ENCODE results near the gene KRT2. TPM values are rescaled to one million over a fixed set of nuclear protein-coding genes. Genes with fewer than 3 reads are reported as not detected.

The KRT2 gene
- total and polyA plus RNA-seq, 2 of the 8 experiments (the other 6 are each of a cell fraction or from before 2014, with no cell fraction given) = not detected

DNA sequence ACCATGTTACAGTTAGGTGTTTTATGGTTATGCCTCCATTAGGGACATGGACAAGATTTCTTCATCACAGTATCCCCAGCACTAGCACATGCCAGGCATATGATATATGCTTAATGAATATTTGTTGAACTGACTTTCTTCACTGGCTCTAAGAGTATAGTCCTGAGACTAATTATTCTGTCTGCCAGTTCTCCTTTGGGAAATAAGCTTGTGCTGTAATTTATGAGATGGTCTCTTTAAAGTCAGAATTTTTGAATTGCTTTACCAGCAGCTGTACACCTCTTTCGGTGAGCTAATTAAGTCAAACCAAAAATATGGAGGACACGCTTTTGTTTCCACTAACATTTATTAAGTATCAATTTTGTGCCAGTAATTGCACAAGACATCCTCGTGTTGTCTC, 45.9 kb downstream of the KRT2 start:
- POLR2A ChIA-PET (ENCODE audit: partially characterized antibody) = no interaction called here
- Histone ChIP-seq H3K36me3 (ENCODE audit: control insufficient read depth in 2 of 4, insufficient read depth in 4 of 4, low read length in 3 of 4) (no peaks in the 10 kb centered on the region), H3K56ac (replicated peaks; ENCODE audit: insufficient read length, low read depth, low read length) (no peak overlapping the region), H2AK5ac (ENCODE audit: low read depth, low read length) (no peak overlapping the region), H2AFZ (ENCODE audit: low read length) (no peak overlapping the region), H3K18ac (ENCODE audit: extremely low read depth, low read length) (no peak overlapping the region), H4K20me1 (replicated peaks in 1 of 2; ENCODE audit: control insufficient read depth in 1 of 2, insufficient read depth in 2 of 2, low read length in 2 of 2) (no peaks in the 10 kb centered on the region), H3K4me2 (ENCODE audit: insufficient read depth in 1 of 2, low read depth in 2 of 2, low read length in 2 of 2) (no peak overlapping the region), H2BK12ac (ENCODE audit: low read depth, low read length) (no peak overlapping the region), H3K9me3 (ENCODE audit: insufficient read depth in 2 of 2, low read depth in 1 of 2, low read length in 1 of 2) (no peaks in the 10 kb centered on the region), H3K23ac (ENCODE audit: insufficient read length) (no peak overlapping the region), H2BK20ac (ENCODE audit: low read length) (no peak overlapping the region), H4K8ac (ENCODE audit: extremely low read depth, insufficient read depth, low read length) (no peak overlapping the region), H3K4ac (replicated peaks; ENCODE audit: insufficient read length, low read depth, low read length) (no peak overlapping the region), H3K23me2 (ENCODE audit: low read depth, low read length) (no peaks in the 10 kb centered on the region; the same call in 1 of the 2 replicates), H3K27ac (ENCODE audit: low read depth, low read length) (no peak overlapping the region), H2BK15ac (ENCODE audit: low read length) (no peak overlapping the region), H2BK5ac (ENCODE audit: low read depth, low read length) (no peak overlapping the region), H4K5ac (ENCODE audit: insufficient read length, low read depth, low read length) (no peak overlapping the region), H3K4me1 (replicated peaks in 1 of 4; ENCODE audit: control insufficient read depth in 3 of 4, insufficient read depth in 4 of 4, low read length in 3 of 4) (peaks cover 0 to 3% (median 0%) of the 10 kb centered on the region in 4 experiments; a peak in 1 of 7 replicates), H2BK120ac (replicated peaks; ENCODE audit: low read depth, low read length) (no peak overlapping the region), H3K14ac (ENCODE audit: insufficient read length) (no peak overlapping the region), H3K79me2 (ENCODE audit: control insufficient read depth in 1 of 2, insufficient read depth in 2 of 2, low read length in 2 of 2) (no peaks in the 10 kb centered on the region), H3K9ac (replicated peaks in 1 of 4; ENCODE audit: extremely low read depth in 1 of 4, low read depth in 3 of 4, low read length in 3 of 4) (no peak overlapping the region), H3K27me3 (replicated peaks in 1 of 4; ENCODE audit: control insufficient read depth in 3 of 4, extremely low read depth in 1 of 4, insufficient read depth in 3 of 4, low read length in 3 of 4) (no peaks in the 10 kb centered on the region; a peak in 3 of 7 replicates), H4K91ac (replicated peaks; ENCODE audit: insufficient read length, low read length) (no peak overlapping the region), H3K79me1 (ENCODE audit: low read depth, low read length) (no peaks in the 10 kb centered on the region), H3K4me3 (ENCODE audit: extremely low read depth in 1 of 4, insufficient read depth in 2 of 4, low read depth in 3 of 4, low read length in 4 of 4) (no peak overlapping the region)
- CTCF ChIA-PET (ENCODE audit: partially characterized antibody) = interaction anchor here (0.8 to 1.5 kb wide), 6 partner anchors 9 to 273 kb away, joined by 3 to 6 read pairs (median 4); no protein-coding TSS in a partner anchor
- 65% methylated on average over 3 of the region's 3 CpGs; no CpG with 5 or more reads in 1 of the 2 experiments for WGBS, 2 experiments (ENCODE audit: extremely low coverage in 1 of 2, insufficient coverage in 1 of 2, insufficient read length in 1 of 2, insufficient replicate concordance in 2 of 2, low coverage in 1 of 2, low lambda C conversion rate in 2 of 2, missing lambda C conversion rate in 1 of 2)
- TF ChIP-seq TAF7 (optimal IDR thresholded peaks at IDR 0.05; ENCODE audit: borderline replicate concordance, low read depth, low read length) = no peak
- no peak for TF ChIP-seq ATF3 (IDR thresholded peaks at IDR 0.05; ENCODE audit: insufficient read depth, low read depth, low read length)
- TF ChIP-seq EGR1 (IDR thresholded peaks at IDR 0.05; ENCODE audit: borderline replicate concordance, low read depth, low read length) = no peak
- TF ChIP-seq MAFK (IDR thresholded peaks at IDR 0.05; ENCODE audit: low read depth, low read length) = no peak
- TF ChIP-seq BCL11A (IDR thresholded peaks at IDR 0.05; ENCODE audit: low read depth in 2 of 2, low read length in 2 of 2) = no peak
- no peak for TF ChIP-seq YY1 (IDR thresholded peaks at IDR 0.05; ENCODE audit: low read depth, low read length)
- no peak for TF ChIP-seq SP4 (IDR thresholded peaks at IDR 0.05; ENCODE audit: low read length)
- no peak for TF ChIP-seq PHF8 (conservative IDR thresholded peaks at IDR 0.05; ENCODE audit: low read depth, low read length)
- no peak for TF ChIP-seq CEBPB (IDR thresholded peaks at IDR 0.05; ENCODE audit: low read depth, low read length)
- no peak for TF ChIP-seq ASH2L (IDR thresholded peaks at IDR 0.05; ENCODE audit: low read length)
- no peak for TF ChIP-seq TAF1 (IDR thresholded peaks at IDR 0.05; ENCODE audit: low read depth, low read length)
- no peak for TF ChIP-seq BRCA1 (IDR thresholded peaks at IDR 0.05; ENCODE audit: low read depth, low read length)
- DNase-seq (ENCODE audit: low read depth in 1 of 2, low spot score in 2 of 2) (no peak), FAIRE-seq (no peak)
